Measurements from ENCODE around the gene WDR27.

DNA sequence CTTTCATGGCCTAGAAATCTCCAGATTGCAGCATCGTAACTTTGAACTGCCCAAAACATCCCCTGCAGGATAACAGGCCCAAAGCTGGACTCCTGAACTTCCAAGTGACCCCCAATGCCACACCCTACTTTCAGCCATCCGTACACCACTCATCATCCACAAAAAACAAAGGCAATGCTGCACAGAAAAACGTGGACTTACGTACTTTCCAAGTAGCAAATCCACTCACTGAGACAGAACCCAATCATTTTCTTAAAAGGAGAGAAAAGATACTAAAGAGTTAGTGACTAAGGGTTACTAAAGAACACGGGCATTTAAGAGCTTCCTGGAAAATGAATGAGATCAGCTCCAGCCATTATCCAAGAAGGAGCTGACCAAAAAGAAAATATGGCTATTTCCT is 211.0 kb downstream of the WDR27 start:
- TF ChIP-seq, protein P1, sequence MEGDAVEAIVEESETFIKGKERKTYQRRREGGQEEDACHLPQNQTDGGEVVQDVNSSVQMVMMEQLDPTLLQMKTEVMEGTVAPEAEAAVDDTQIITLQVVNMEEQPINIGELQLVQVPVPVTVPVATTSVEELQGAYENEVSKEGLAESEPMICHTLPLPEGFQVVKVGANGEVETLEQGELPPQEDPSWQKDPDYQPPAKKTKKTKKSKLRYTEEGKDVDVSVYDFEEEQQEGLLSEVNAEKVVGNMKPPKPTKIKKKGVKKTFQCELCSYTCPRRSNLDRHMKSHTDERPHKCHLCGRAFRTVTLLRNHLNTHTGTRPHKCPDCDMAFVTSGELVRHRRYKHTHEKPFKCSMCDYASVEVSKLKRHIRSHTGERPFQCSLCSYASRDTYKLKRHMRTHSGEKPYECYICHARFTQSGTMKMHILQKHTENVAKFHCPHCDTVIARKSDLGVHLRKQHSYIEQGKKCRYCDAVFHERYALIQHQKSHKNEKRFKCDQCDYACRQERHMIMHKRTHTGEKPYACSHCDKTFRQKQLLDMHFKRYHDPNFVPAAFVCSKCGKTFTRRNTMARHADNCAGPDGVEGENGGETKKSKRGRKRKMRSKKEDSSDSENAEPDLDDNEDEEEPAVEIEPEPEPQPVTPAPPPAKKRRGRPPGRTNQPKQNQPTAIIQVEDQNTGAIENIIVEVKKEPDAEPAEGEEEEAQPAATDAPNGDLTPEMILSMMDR (IDR thresholded peaks at IDR 0.05; ENCODE audit: low read length): no peak
- TF ChIP-seq EZH2phosphoT487 (IDR thresholded peaks at IDR 0.05; ENCODE audit: low read length): no peak
